Thyroid gland (tissue), 4 donors: ENCODE data around the gene PCDHGA9.

Experiments used
- POLR2A ChIP-seq, 2 donors: fragments of 450-650 bp; IDR thresholded peaks; one replicate each; pipeline ENCODE4 v1.6.1; 2017; ENCODE audit warnings: antibody characterized with exemption in 2 of 2, mild to moderate bottlenecking in 2 of 2, moderate library complexity in 1 of 2
- TF ChIP-seq, protein P1 (sequence below), 6 experiments: fragments of 200-600 bp in 3 of 6; fragments of 450-650 bp in 3 of 6; sonication (generic) in 3 of 6; IDR thresholded peaks; one replicate each; pipeline ENCODE4 v1.5.1; 2016 to 2019; ENCODE audit warnings: antibody characterized with exemption in 6 of 6, mild to moderate bottlenecking in 2 of 6, inconsistent platforms in 1 of 6, moderate library complexity in 1 of 6

- TF ChIP-seq, protein P1, sequence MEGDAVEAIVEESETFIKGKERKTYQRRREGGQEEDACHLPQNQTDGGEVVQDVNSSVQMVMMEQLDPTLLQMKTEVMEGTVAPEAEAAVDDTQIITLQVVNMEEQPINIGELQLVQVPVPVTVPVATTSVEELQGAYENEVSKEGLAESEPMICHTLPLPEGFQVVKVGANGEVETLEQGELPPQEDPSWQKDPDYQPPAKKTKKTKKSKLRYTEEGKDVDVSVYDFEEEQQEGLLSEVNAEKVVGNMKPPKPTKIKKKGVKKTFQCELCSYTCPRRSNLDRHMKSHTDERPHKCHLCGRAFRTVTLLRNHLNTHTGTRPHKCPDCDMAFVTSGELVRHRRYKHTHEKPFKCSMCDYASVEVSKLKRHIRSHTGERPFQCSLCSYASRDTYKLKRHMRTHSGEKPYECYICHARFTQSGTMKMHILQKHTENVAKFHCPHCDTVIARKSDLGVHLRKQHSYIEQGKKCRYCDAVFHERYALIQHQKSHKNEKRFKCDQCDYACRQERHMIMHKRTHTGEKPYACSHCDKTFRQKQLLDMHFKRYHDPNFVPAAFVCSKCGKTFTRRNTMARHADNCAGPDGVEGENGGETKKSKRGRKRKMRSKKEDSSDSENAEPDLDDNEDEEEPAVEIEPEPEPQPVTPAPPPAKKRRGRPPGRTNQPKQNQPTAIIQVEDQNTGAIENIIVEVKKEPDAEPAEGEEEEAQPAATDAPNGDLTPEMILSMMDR (IDR thresholded peaks at IDR 0.05): peak in 3 of 6 experiments; percentile 31 to 46 (median 36)
- no peak for TF ChIP-seq POLR2A (IDR thresholded peaks at IDR 0.05)
Observed at GRCh38 chr5:141369994-141370848, 32.4 kb upstream of the PCDHGA9 start, which contains the start of gene PCDHGB3.
